HEK293 (cell line): ENCODE results near the gene CBY2.

Experiments used
- CTCF ChIA-PET: fragments of 350-600 bp; formaldehyde crosslinking; extraction: SDS; loops from one replicate; lab custom pipeline; 2021; ENCODE audit warnings: antibody characterized with exemption; lab: Yijun Ruan, JAX
- POLR2A ChIA-PET: fragments of 300-600 bp; formaldehyde crosslinking; extraction: SDS; loops from one replicate; lab custom pipeline; 2020; ENCODE audit warnings: antibody characterized with exemption, inconsistent platforms; lab: Yijun Ruan, JAX
- H3K27ac ChIP-seq: fragments of 200-500 bp; sonication (Bioruptor generic); 2 replicates; pipeline ENCODE4 v1.5.1; 2014; ENCODE audit warnings: low read depth, low read length, control low read depth, inconsistent platforms; ENCODE audit errors: extremely low read depth
- H3K36me3 ChIP-seq, 2 experiments: fragments of 200-500 bp in 1 of 2; sonication (Bioruptor generic) in 1 of 2; 1 replicate in 1 of 2; 2 replicates in 1 of 2; pipeline ENCODE4 v1.5.1; 2014 to 2017; ENCODE audit warnings: inconsistent platforms in 2 of 2, low read length in 2 of 2; ENCODE audit not compliant: control insufficient read depth in 2 of 2, insufficient read depth in 1 of 2
- H3K4me1 ChIP-seq: fragments of 200-500 bp; sonication (Bioruptor generic); 2 replicates; pipeline ENCODE4 v1.5.1; 2014; ENCODE audit warnings: mild to moderate bottlenecking, low read length, inconsistent platforms; ENCODE audit not compliant: control insufficient read depth, insufficient read depth
- H3K4me3 ChIP-seq: 2 replicates; pipeline ENCODE4 v1.5.1; 2011; ENCODE audit warnings: low read depth, mild to moderate bottlenecking, control low read depth, low read length, moderate library complexity
- H3K9me3 ChIP-seq: fragments of 200-500 bp; sonication (Bioruptor generic); 2 replicates; pipeline ENCODE4 v1.5.1; 2014; ENCODE audit warnings: low read depth, low read length, inconsistent platforms; ENCODE audit not compliant: control insufficient read depth, insufficient read depth
- GFI1B ChIP-seq: fragments of 450-650 bp; formaldehyde crosslinking; IDR thresholded peaks from 2 replicates; pipeline ENCODE4 v1.5.1; 2016; ENCODE audit warnings: missing biosample characterization, missing genetic modification characterization
- SCRT2 ChIP-seq: fragments of 450-650 bp; formaldehyde crosslinking; IDR thresholded peaks from 2 replicates; pipeline ENCODE4 v1.5.1; 2016; ENCODE audit warnings: missing biosample characterization, missing genetic modification characterization
- SP7 ChIP-seq: fragments of 450-650 bp; formaldehyde crosslinking; IDR thresholded peaks from 2 replicates; pipeline ENCODE4 v1.5.1; 2016; ENCODE audit warnings: missing biosample characterization, missing genetic modification characterization
- YY1 ChIP-seq: fragments of 450-650 bp; formaldehyde crosslinking; IDR thresholded peaks from 2 replicates; pipeline ENCODE4 v1.5.1; 2018; ENCODE audit warnings: missing biosample characterization, missing genetic modification characterization
- ZBTB1 ChIP-seq: fragments of 450-650 bp; formaldehyde crosslinking; IDR thresholded peaks from 2 replicates; pipeline ENCODE4 v1.5.1; 2016; ENCODE audit warnings: missing biosample characterization, missing genetic modification characterization
- ZBTB11 ChIP-seq: fragments of 450-650 bp; formaldehyde crosslinking; conservative IDR thresholded peaks from 2 replicates; pipeline ENCODE4 v1.5.1; 2016; ENCODE audit warnings: low read depth, missing biosample characterization, missing genetic modification characterization
- ZEB2 ChIP-seq: fragments of 450-650 bp; formaldehyde crosslinking; IDR thresholded peaks from 2 replicates; pipeline ENCODE4 v1.5.1; 2016; ENCODE audit warnings: missing biosample characterization, missing genetic modification characterization
- ZFHX2 ChIP-seq: fragments of 450-650 bp; formaldehyde crosslinking; conservative IDR thresholded peaks from 2 replicates; pipeline ENCODE4 v1.5.1; 2016; ENCODE audit warnings: missing biosample characterization, missing genetic modification characterization
- ZNF157 ChIP-seq: fragments of 450-650 bp; formaldehyde crosslinking; IDR thresholded peaks from 2 replicates; pipeline ENCODE4 v1.5.1; 2016; ENCODE audit warnings: missing biosample characterization, missing genetic modification characterization
- ZNF274 ChIP-seq, 2 experiments: fragments of 200-500 bp in 1 of 2; fragments of 450-650 bp in 1 of 2; sonication (Bioruptor generic) in 1 of 2; formaldehyde crosslinking in 1 of 2; IDR thresholded peaks; 2 replicates each; pipeline versions ENCODE4 v1.5.1 to v1.6.1; 2014 to 2016; ENCODE audit warnings: borderline replicate concordance in 1 of 2, inconsistent platforms in 1 of 2, low read length in 1 of 2, missing biosample characterization in 1 of 2, missing genetic modification characterization in 1 of 2
- ZNF324 ChIP-seq: fragments of 450-650 bp; formaldehyde crosslinking; IDR thresholded peaks from 2 replicates; pipeline ENCODE4 v1.5.1; 2016; ENCODE audit warnings: missing biosample characterization, missing genetic modification characterization
- ZNF366 ChIP-seq: fragments of 450-650 bp; formaldehyde crosslinking; conservative IDR thresholded peaks from 2 replicates; pipeline ENCODE4 v1.5.1; 2016; ENCODE audit warnings: missing biosample characterization, missing genetic modification characterization
- ZNF416 ChIP-seq: fragments of 450-650 bp; formaldehyde crosslinking; IDR thresholded peaks from 2 replicates; pipeline ENCODE4 v1.5.1; 2016; ENCODE audit warnings: missing biosample characterization, missing genetic modification characterization
- ZNF501 ChIP-seq: fragments of 450-650 bp; formaldehyde crosslinking; IDR thresholded peaks from 2 replicates; pipeline ENCODE4 v1.5.1; 2016; ENCODE audit warnings: missing biosample characterization, missing genetic modification characterization
- ZSCAN30 ChIP-seq: fragments of 450-650 bp; IDR thresholded peaks from 2 replicates; pipeline ENCODE4 v1.5.1; 2018; ENCODE audit warnings: missing biosample characterization, mild to moderate bottlenecking, missing genetic modification characterization, moderate library complexity
- ZSCAN4 ChIP-seq: fragments of 450-650 bp; formaldehyde crosslinking; IDR thresholded peaks from 2 replicates; pipeline ENCODE4 v1.5.1; 2017; ENCODE audit warnings: missing biosample characterization, missing genetic modification characterization
- TF ChIP-seq, protein P1 (sequence below): fragments of 450-650 bp; formaldehyde crosslinking; IDR thresholded peaks from 2 replicates; pipeline ENCODE4 v1.5.1; 2016; ENCODE audit warnings: missing biosample characterization, missing genetic modification characterization
- TF ChIP-seq, protein P2 (sequence below): fragments of 450-650 bp; formaldehyde crosslinking; IDR thresholded peaks from 2 replicates; pipeline ENCODE4 v1.5.1; 2016; ENCODE audit warnings: missing biosample characterization, missing genetic modification characterization

Gene CBY2

DNA sequence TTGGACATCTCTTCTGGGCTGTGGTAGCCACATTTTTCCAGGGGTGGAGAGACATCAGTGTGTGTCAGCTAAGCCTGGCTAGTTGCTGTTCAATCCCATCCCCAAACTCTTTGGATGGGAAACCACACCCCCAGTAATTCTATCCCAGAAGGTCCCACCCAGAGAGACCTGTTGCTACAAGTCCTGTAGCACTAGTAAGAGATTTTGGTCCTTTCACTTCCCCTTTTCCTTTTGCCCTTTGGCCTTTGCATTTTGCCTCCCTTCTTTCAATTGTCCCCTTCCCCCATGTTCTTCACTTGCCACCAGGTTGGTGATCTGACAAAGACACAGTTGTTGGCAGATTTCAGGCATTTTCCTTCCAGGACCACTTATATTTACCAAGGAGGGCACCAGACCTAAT is 3.8 kb downstream of the CBY2 start:
- no peaks in the 10 kb centered on the region for H3K9me3 ChIP-seq
- no peak overlapping the region for H3K4me3 ChIP-seq
- TF ChIP-seq SCRT2 (peak; percentile 86), ZBTB11 (tag by site-specific recombination) (no peak)
- TF ChIP-seq, all 188 proteins: peak for 1
- H3K27ac ChIP-seq, result no peak overlapping the region
- H3K36me3 ChIP-seq, result no peaks in the 10 kb centered on the region
- CTCF ChIA-PET, result interaction anchor here (1.2 kb wide), 1 partner anchor 82 kb away, joined by 4 read pairs; no protein-coding TSS in a partner anchor
- H3K4me1 ChIP-seq, result no peaks in the 10 kb centered on the region
- POLR2A ChIA-PET, result no interaction called here

GRCh38 chr13:45707516-45708100 is 5.5 kb downstream of the CBY2 start:
- no peak overlapping the region for H3K27ac ChIP-seq
- H3K4me3 ChIP-seq, result no peak overlapping the region
- no peaks in the 10 kb centered on the region for H3K9me3 ChIP-seq
- ChIA-PET CTCF (no interaction called here), POLR2A (no interaction called here)
- TF ChIP-seq, protein P1, sequence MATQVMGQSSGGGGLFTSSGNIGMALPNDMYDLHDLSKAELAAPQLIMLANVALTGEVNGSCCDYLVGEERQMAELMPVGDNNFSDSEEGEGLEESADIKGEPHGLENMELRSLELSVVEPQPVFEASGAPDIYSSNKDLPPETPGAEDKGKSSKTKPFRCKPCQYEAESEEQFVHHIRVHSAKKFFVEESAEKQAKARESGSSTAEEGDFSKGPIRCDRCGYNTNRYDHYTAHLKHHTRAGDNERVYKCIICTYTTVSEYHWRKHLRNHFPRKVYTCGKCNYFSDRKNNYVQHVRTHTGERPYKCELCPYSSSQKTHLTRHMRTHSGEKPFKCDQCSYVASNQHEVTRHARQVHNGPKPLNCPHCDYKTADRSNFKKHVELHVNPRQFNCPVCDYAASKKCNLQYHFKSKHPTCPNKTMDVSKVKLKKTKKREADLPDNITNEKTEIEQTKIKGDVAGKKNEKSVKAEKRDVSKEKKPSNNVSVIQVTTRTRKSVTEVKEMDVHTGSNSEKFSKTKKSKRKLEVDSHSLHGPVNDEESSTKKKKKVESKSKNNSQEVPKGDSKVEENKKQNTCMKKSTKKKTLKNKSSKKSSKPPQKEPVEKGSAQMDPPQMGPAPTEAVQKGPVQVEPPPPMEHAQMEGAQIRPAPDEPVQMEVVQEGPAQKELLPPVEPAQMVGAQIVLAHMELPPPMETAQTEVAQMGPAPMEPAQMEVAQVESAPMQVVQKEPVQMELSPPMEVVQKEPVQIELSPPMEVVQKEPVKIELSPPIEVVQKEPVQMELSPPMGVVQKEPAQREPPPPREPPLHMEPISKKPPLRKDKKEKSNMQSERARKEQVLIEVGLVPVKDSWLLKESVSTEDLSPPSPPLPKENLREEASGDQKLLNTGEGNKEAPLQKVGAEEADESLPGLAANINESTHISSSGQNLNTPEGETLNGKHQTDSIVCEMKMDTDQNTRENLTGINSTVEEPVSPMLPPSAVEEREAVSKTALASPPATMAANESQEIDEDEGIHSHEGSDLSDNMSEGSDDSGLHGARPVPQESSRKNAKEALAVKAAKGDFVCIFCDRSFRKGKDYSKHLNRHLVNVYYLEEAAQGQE (tag by site-specific recombination), result no peak
- TF ChIP-seq GFI1B (tag by site-specific recombination) (no peak), ZNF274 (IDR thresholded peaks at IDR 0.05; ENCODE audit: low read length) (no peak), ZNF274 (tag by site-specific recombination; IDR thresholded peaks at IDR 0.05; ENCODE audit: borderline replicate concordance) (no peak), ZNF366 (no peak), ZNF416 (tag by site-specific recombination) (no peak), ZNF157 (tag by site-specific recombination) (no peak)
- TF ChIP-seq, protein P2, sequence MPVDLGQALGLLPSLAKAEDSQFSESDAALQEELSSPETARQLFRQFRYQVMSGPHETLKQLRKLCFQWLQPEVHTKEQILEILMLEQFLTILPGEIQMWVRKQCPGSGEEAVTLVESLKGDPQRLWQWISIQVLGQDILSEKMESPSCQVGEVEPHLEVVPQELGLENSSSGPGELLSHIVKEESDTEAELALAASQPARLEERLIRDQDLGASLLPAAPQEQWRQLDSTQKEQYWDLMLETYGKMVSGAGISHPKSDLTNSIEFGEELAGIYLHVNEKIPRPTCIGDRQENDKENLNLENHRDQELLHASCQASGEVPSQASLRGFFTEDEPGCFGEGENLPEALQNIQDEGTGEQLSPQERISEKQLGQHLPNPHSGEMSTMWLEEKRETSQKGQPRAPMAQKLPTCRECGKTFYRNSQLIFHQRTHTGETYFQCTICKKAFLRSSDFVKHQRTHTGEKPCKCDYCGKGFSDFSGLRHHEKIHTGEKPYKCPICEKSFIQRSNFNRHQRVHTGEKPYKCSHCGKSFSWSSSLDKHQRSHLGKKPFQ (tag by site-specific recombination), result no peak
- no peaks in the 10 kb centered on the region for H3K36me3 ChIP-seq
- no peaks in the 10 kb centered on the region for H3K4me1 ChIP-seq

GRCh38 chr13:45711951-45712350 is 9.8 kb downstream of the CBY2 start:
- POLR2A ChIA-PET, result no interaction called here
- Histone ChIP-seq H3K4me1 (no peaks in the 10 kb centered on the region), H3K9me3 (no peaks in the 10 kb centered on the region), H3K36me3 (no peaks in the 10 kb centered on the region), H3K4me3 (no peak overlapping the region), H3K27ac (no peak overlapping the region)
- CTCF ChIA-PET, result interaction anchor here (1.3 kb wide), 1 partner anchor 89 kb away, joined by 3 read pairs; no protein-coding TSS in a partner anchor
- TF ChIP-seq ZSCAN30 (tag by site-specific recombination) (no peak), YY1 (tag by site-specific recombination) (no peak), SP7 (tag by site-specific recombination) (no peak), ZNF501 (tag by site-specific recombination) (no peak), ZNF324 (tag by site-specific recombination) (no peak), ZEB2 (tag by site-specific recombination) (no peak), ZSCAN4 (tag by site-specific recombination) (no peak), ZFHX2 (tag by site-specific recombination) (no peak), ZBTB1 (no peak)
